H1 (cell line): ENCODE measurements around the gene TCF7L2. TPM values are rescaled to one million over a fixed set of nuclear protein-coding genes. Genes with fewer than 3 reads are reported as not detected.

Experiments
- CTCF ChIA-PET: fragments of 300-600 bp; sonication (Branson Sonifier 250); formaldehyde crosslinking; loops from one replicate; lab custom pipeline; 2021; ENCODE audit not compliant: partially characterized antibody; lab: Charles Lee
- POLR2A ChIA-PET: fragments of 300-600 bp; sonication (Branson Sonifier 250); formaldehyde crosslinking; loops from one replicate; lab custom pipeline; 2021; ENCODE audit warnings: inconsistent platforms; ENCODE audit not compliant: partially characterized antibody; lab: Charles Lee
- DNase-seq, 2 experiments: peaks; one replicate each; pipeline versions ENCODE4 v3.0.0 to v3.0.0-alpha.2; 2010 to 2022; ENCODE audit warnings: low spot score in 2 of 2, low read depth in 1 of 2, mixed read lengths in 1 of 2
- FAIRE-seq: peaks from 2 replicates; lab custom pipeline; 2011; peaks lifted over from hg19 to GRCh38; lab: Jason Lieb, UNC
- H2AFZ ChIP-seq: 2 replicates; pipeline ENCODE4 v1.8.1; 2012; ENCODE audit warnings: low read length, inconsistent platforms
- H2AK5ac ChIP-seq: 2 replicates; pipeline ENCODE4 v1.6.1; 2013; ENCODE audit warnings: low read depth, low read length
- H2BK120ac ChIP-seq: replicated peaks from 2 replicates; pipeline ENCODE3; 2013; ENCODE audit warnings: low read depth, low read length, inconsistent platforms
- H2BK12ac ChIP-seq: 2 replicates; pipeline ENCODE4 v1.6.1; 2013; ENCODE audit warnings: low read depth, low read length
- H2BK15ac ChIP-seq: 2 replicates; pipeline ENCODE4 v1.6.1; 2013; ENCODE audit warnings: low read length
- H2BK20ac ChIP-seq: 2 replicates; pipeline ENCODE4 v1.6.1; 2013; ENCODE audit warnings: low read length
- H2BK5ac ChIP-seq: 2 replicates; pipeline ENCODE4 v1.6.1; 2013; ENCODE audit warnings: low read depth, low read length
- H3K14ac ChIP-seq: 2 replicates; pipeline ENCODE4 v1.6.1; 2013; ENCODE audit warnings: inconsistent platforms; ENCODE audit not compliant: insufficient read length
- H3K18ac ChIP-seq: 2 replicates; pipeline ENCODE4 v1.6.1; 2013; ENCODE audit warnings: low read length; ENCODE audit errors: extremely low read depth
- H3K23ac ChIP-seq: 2 replicates; pipeline ENCODE4 v1.6.1; 2013; ENCODE audit warnings: inconsistent platforms; ENCODE audit not compliant: insufficient read length
- H3K23me2 ChIP-seq: 2 replicates; pipeline ENCODE4 v1.6.1; 2013; ENCODE audit warnings: low read depth, low read length
- H3K27ac ChIP-seq: 2 replicates; pipeline ENCODE4 v1.6.1; 2011; ENCODE audit warnings: low read depth, low read length, inconsistent platforms
- H3K27me3 ChIP-seq, 4 experiments: replicated peaks in 1 of 4; 1 replicate in 1 of 4; 2 replicates in 3 of 4; pipeline versions ENCODE4 v1.6.1 to v1.8.1; 2011 to 2013; ENCODE audit warnings: low read length in 3 of 4, mild to moderate bottlenecking in 3 of 4, inconsistent platforms in 2 of 4, mixed read lengths in 2 of 4, moderate library complexity in 1 of 4; ENCODE audit not compliant: control insufficient read depth in 3 of 4, insufficient read depth in 3 of 4; ENCODE audit errors: extremely low read depth in 1 of 4
- H3K36me3 ChIP-seq, 4 experiments: 2 replicates each; pipeline versions ENCODE4 v1.6.1 to v1.8.1; 2011 to 2013; ENCODE audit warnings: mild to moderate bottlenecking in 4 of 4, low read length in 3 of 4, moderate library complexity in 2 of 4, control low read depth in 1 of 4, inconsistent platforms in 1 of 4; ENCODE audit not compliant: insufficient read depth in 4 of 4, control insufficient read depth in 2 of 4
- H3K4ac ChIP-seq: replicated peaks from 2 replicates; pipeline ENCODE3; 2013; ENCODE audit warnings: low read length, low read depth, mixed read lengths, inconsistent platforms; ENCODE audit not compliant: insufficient read length
- H3K4me1 ChIP-seq, 4 experiments: replicated peaks in 1 of 4; 1 replicate in 1 of 4; 2 replicates in 3 of 4; pipeline versions ENCODE4 v1.6.1 to v1.8.1; 2011 to 2013; ENCODE audit warnings: low read length in 3 of 4, inconsistent platforms in 2 of 4, mixed read lengths in 1 of 4; ENCODE audit not compliant: insufficient read depth in 4 of 4, control insufficient read depth in 3 of 4
- H3K4me2 ChIP-seq, 2 experiments: 2 replicates each; pipeline versions ENCODE4 v1.6.1 to v1.8.1; 2011 to 2013; ENCODE audit warnings: low read depth in 2 of 2, low read length in 2 of 2, control low read depth in 1 of 2, inconsistent platforms in 1 of 2, mild to moderate bottlenecking in 1 of 2; ENCODE audit not compliant: insufficient read depth in 1 of 2
- H3K4me3 ChIP-seq, 4 experiments: fragments of 200-600, 300-600 bp in 1 of 4; sonication (generic), shearing (Covaris generic), sonication (Bioruptor Twin) in 1 of 4; 2 replicates each; pipeline versions ENCODE4 v1.5.1 to v1.8.1; 2011 to 2016; ENCODE audit warnings: low read length in 4 of 4, low read depth in 3 of 4, control low read depth in 2 of 4, inconsistent platforms in 2 of 4, mild to moderate bottlenecking in 2 of 4, mixed read lengths in 1 of 4, moderate library complexity in 1 of 4; ENCODE audit not compliant: insufficient read depth in 2 of 4; ENCODE audit errors: extremely low read depth in 1 of 4
- H3K56ac ChIP-seq: replicated peaks from 2 replicates; pipeline ENCODE3; 2013; ENCODE audit warnings: low read depth, mild to moderate bottlenecking, mixed read lengths, low read length, inconsistent platforms; ENCODE audit not compliant: insufficient read length
- H3K79me1 ChIP-seq: 2 replicates; pipeline ENCODE4 v1.6.1; 2013; ENCODE audit warnings: low read depth, low read length, control low read depth
- H3K79me2 ChIP-seq, 2 experiments: 2 replicates each; pipeline versions ENCODE4 v1.6.1 to v1.8.1; 2012 to 2013; ENCODE audit warnings: low read length in 2 of 2, mild to moderate bottlenecking in 2 of 2, inconsistent platforms in 1 of 2; ENCODE audit not compliant: insufficient read depth in 2 of 2, control insufficient read depth in 1 of 2
- H3K9ac ChIP-seq, 4 experiments: replicated peaks in 1 of 4; 1 replicate in 1 of 4; 2 replicates in 3 of 4; pipeline versions ENCODE4 v1.6.1 to v1.8.1; 2011 to 2013; ENCODE audit warnings: low read depth in 3 of 4, low read length in 3 of 4, control low read depth in 2 of 4, mild to moderate bottlenecking in 2 of 4, moderate library complexity in 2 of 4, inconsistent platforms in 1 of 4; ENCODE audit errors: extremely low read depth in 1 of 4
- H3K9me3 ChIP-seq, 2 experiments: 2 replicates each; pipeline versions ENCODE4 v1.6.1 to v1.8.1; 2012 to 2013; ENCODE audit warnings: mild to moderate bottlenecking in 2 of 2, moderate library complexity in 2 of 2, control low read depth in 1 of 2, inconsistent platforms in 1 of 2, low read depth in 1 of 2, low read length in 1 of 2, mixed read lengths in 1 of 2; ENCODE audit not compliant: insufficient read depth in 2 of 2
- H4K20me1 ChIP-seq, 2 experiments: replicated peaks in 1 of 2; 2 replicates each; pipeline versions ENCODE3 to v1.8.1; 2011 to 2013; ENCODE audit warnings: inconsistent platforms in 2 of 2, low read length in 2 of 2, mild to moderate bottlenecking in 1 of 2; ENCODE audit not compliant: insufficient read depth in 2 of 2, control insufficient read depth in 1 of 2
- H4K5ac ChIP-seq: 2 replicates; pipeline ENCODE4 v1.6.1; 2013; ENCODE audit warnings: low read length, low read depth, mixed read lengths, inconsistent platforms; ENCODE audit not compliant: insufficient read length
- H4K8ac ChIP-seq: 2 replicates; pipeline ENCODE4 v1.8.0; 2013; ENCODE audit warnings: mild to moderate bottlenecking, moderate library complexity, low read length, inconsistent platforms; ENCODE audit not compliant: insufficient read depth; ENCODE audit errors: extremely low read depth
- H4K91ac ChIP-seq: replicated peaks from 2 replicates; pipeline ENCODE3; 2013; ENCODE audit warnings: low read length, mixed read lengths, inconsistent platforms; ENCODE audit not compliant: insufficient read length
- FOSL1 ChIP-seq: IDR thresholded peaks from 2 replicates; pipeline ENCODE4 v1.6.1; 2011; ENCODE audit warnings: mild to moderate bottlenecking, low read depth, low read length, moderate library complexity; ENCODE audit not compliant: insufficient read depth
- HDAC2 ChIP-seq, 2 experiments: fragments of 300-600 bp in 1 of 2; sonication (generic) in 1 of 2; IDR thresholded peaks; 2 replicates each; pipeline ENCODE4 v1.6.1; 2011 to 2012; ENCODE audit warnings: low read depth in 2 of 2, low read length in 2 of 2, mild to moderate bottlenecking in 2 of 2, moderate library complexity in 2 of 2, borderline replicate concordance in 1 of 2, inconsistent platforms in 1 of 2
- JUND ChIP-seq: IDR thresholded peaks from 2 replicates; pipeline ENCODE4 v1.6.1; 2011; ENCODE audit warnings: mild to moderate bottlenecking, improper control_type of control experiment, low read length
- SRF ChIP-seq: IDR thresholded peaks from 2 replicates; pipeline ENCODE4 v1.6.1; 2011; ENCODE audit warnings: mild to moderate bottlenecking, low read depth, low read length, moderate library complexity
- TAF7 ChIP-seq: optimal IDR thresholded peaks from 2 replicates; pipeline ENCODE3; 2011; ENCODE audit warnings: low read depth, mild to moderate bottlenecking, inconsistent platforms, low read length, moderate library complexity, borderline replicate concordance
- TBP ChIP-seq: IDR thresholded peaks from 2 replicates; pipeline ENCODE4 v1.6.1; 2011; ENCODE audit warnings: low read depth, low read length, improper control_type of control experiment
- YY1 ChIP-seq: IDR thresholded peaks from 2 replicates; pipeline ENCODE4 v1.6.1; 2011; ENCODE audit warnings: low read depth, mild to moderate bottlenecking, low read length
- WGBS, 2 experiments: shearing (Covaris generic) in 1 of 2; methylation state at CpG; one replicate each; pipeline versions ENCODE4 v1.1.6 to v1.1.7; 2013 to 2015; ENCODE audit warnings: low lambda C conversion rate in 2 of 2, mixed read lengths in 2 of 2, inconsistent platforms in 1 of 2, low coverage in 1 of 2, missing lambda C conversion rate in 1 of 2; ENCODE audit not compliant: insufficient replicate concordance in 2 of 2, insufficient coverage in 1 of 2, insufficient read length in 1 of 2; ENCODE audit errors: extremely low coverage in 1 of 2, missing lambda C conversion rate in 1 of 2; 5-methylcytosine and 5-hydroxymethylcytosine counted together
- polyA plus RNA-seq, 7 experiments: library from polyadenylated mRNA; depleted of rRNA in 3 of 7; stranded (reverse) in 5 of 7; unstranded in 2 of 7; fragments of >200 nt in 5 of 7; fragments of 200-250 nt in 2 of 7; gene quantifications; 1 replicate in 5 of 7; 2 replicates in 1 of 7; 4 replicates in 1 of 7; pipeline versions ENCODE4 v1.2.1 to v1.2.3, GENCODE V29; 2011 to 2013; ENCODE audit warnings: missing spikeins in 2 of 7, mixed read lengths in 2 of 7
- total RNA-seq: library from RNA; stranded (reverse); fragmentation: NEBNext Ultra II Directional; extraction: Animal tissue kit (Norgen Biotek cat#: 25700); gene quantifications from 2 replicates; pipeline ENCODE4 v1.2.1, GENCODE V29; 2021

The TCF7L2 gene
- total and polyA plus RNA-seq, 2 of the 8 experiments (the other 6 are each of a cell fraction or from before 2014, with no cell fraction given), result 33.9 to 67.3 TPM

DNA sequence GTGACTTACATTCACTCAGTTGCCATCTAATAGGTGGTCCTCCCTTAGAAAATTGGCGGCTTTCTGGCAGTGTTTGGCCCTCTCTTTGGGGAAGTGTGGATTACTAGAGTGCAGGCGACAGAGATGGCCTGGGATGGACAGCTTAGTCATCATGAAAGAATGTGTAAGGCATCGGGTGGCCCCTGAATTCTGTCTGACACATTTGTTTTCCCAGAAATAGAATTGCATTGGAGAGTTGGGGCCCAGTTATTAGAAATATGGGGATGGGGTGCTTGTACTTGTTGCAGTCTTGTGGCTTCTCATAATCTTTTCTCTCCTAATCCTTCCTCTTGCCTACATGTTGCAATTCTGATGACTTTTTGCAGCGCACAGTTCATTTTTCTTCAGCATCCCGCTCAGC lies 13.8 kb downstream of the TCF7L2 start:
- Histone ChIP-seq H3K4me2 (no peak overlapping the region), H3K9ac (0 out of 7 replicates have a peak overlapping the region, but pooled peaks of 1 of the 4 experiments have one; percentile 14), H2BK15ac (no peak overlapping the region), H3K9me3 (no peaks in the 10 kb centered on the region), H3K27ac (no peak overlapping the region), H4K8ac (no peak overlapping the region), H2AK5ac (no peak overlapping the region), H2BK20ac (no peak overlapping the region), H3K36me3 (peaks cover 2 to 69% (median 20%) of the 10 kb centered on the region in 4 experiments; a peak in 7 of 8 replicates), H3K23ac (no peak overlapping the region), H3K56ac (no peak overlapping the region), H2BK12ac (no peak overlapping the region), H2BK5ac (no peak overlapping the region), H3K79me2 (peaks cover 52 to 96% of the 10 kb centered on the region in 2 experiments), H3K23me2 (no peaks in the 10 kb centered on the region; the same call in 1 of the 2 replicates), H4K91ac (no peak overlapping the region), H4K20me1 (peaks cover 1 to 22% of the 10 kb centered on the region in 2 experiments), H3K79me1 (peaks cover 16% of the 10 kb centered on the region; the same call in 1 of the 2 replicates), H3K18ac (no peak overlapping the region; the same call in 1 of the 2 replicates), H3K14ac (no peak overlapping the region), H2BK120ac (no peak overlapping the region), H4K5ac (no peak overlapping the region), H3K4ac (no peak overlapping the region), H3K4me1 (peaks cover 10 to 37% (median 14%) of the 10 kb centered on the region in 4 experiments), H2AFZ (no peak overlapping the region), H3K4me3 (no peak overlapping the region), H3K27me3 (no peaks in the 10 kb centered on the region)
- CTCF ChIA-PET, result no interaction called here
- 86% methylated on average over 5 of the region's 5 CpGs; no CpG with 5 or more reads in 1 of the 2 experiments for WGBS, 2 experiments
- TF ChIP-seq TBP (no peak), FOSL1 (no peak), TAF7 (no peak), JUND (peak; percentile 43; the same call in 1 of the 2 replicates), HDAC2 (IDR thresholded peaks at IDR 0.05; ENCODE audit: borderline replicate concordance in 1 of 2, low read depth in 2 of 2, low read length in 2 of 2) (no peak), YY1 (no peak), SRF (no peak)
- no peak for DNase-seq
- no peak for FAIRE-seq
- POLR2A ChIA-PET, result no interaction called here
